Parathyroid adenoma (tissue), 2 donors: ENCODE measurements around the gene SLC1A6.

Experiments used
- H2AFZ ChIP-seq: fragments of 300-600 bp; sonication (generic); one replicate; pipeline ENCODE4 v1.7.0; 2017; ENCODE audit warnings: antibody characterized with exemption, mild to moderate bottlenecking
- H3K27ac ChIP-seq: fragments of 300-600 bp; sonication (generic); one replicate; pipeline ENCODE4 v1.7.0; 2017
- H3K27me3 ChIP-seq: fragments of 300-600 bp; sonication (generic); one replicate; pipeline ENCODE4 v1.7.0; 2017; ENCODE audit warnings: low read length; ENCODE audit not compliant: control insufficient read depth, insufficient read depth
- H3K36me3 ChIP-seq: fragments of 300-600 bp; sonication (generic); one replicate; pipeline ENCODE4 v1.7.0; 2017; ENCODE audit warnings: low read length; ENCODE audit not compliant: control insufficient read depth, insufficient read depth
- H3K4me1 ChIP-seq: fragments of 300-600 bp; sonication (generic); one replicate; pipeline ENCODE4 v1.7.0; 2017; ENCODE audit warnings: control low read depth
- H3K4me2 ChIP-seq: fragments of 300-600 bp; sonication (generic); one replicate; pipeline ENCODE4 v1.7.0; 2017; ENCODE audit warnings: low read length
- H3K4me3 ChIP-seq: fragments of 300-600 bp; sonication (generic); one replicate; pipeline ENCODE4 v1.7.0; 2017; ENCODE audit warnings: low read depth, low read length
- H3K79me2 ChIP-seq: fragments of 300-600 bp; sonication (generic); one replicate; pipeline ENCODE4 v1.7.0; 2017; ENCODE audit warnings: control low read depth
- H3K9ac ChIP-seq: fragments of 300-600 bp; sonication (generic); one replicate; pipeline ENCODE4 v1.7.0; 2017; ENCODE audit warnings: mild to moderate bottlenecking
- H3K9me3 ChIP-seq: fragments of 300-600 bp; sonication (generic); one replicate; pipeline ENCODE4 v1.7.0; 2017; ENCODE audit warnings: low read length; ENCODE audit not compliant: control insufficient read depth
- CTCF ChIP-seq: fragments of 300-600 bp; sonication (generic); IDR thresholded peaks from one replicate; pipeline ENCODE4 v1.7.0; 2017; ENCODE audit warnings: antibody characterized with exemption, mild to moderate bottlenecking
- donor health status: primary hyperparathyroidism.

The SLC1A6 gene

GRCh38 chr19:14977128-14977527, 2.5 kb downstream of the SLC1A6 start:
- no peak for TF ChIP-seq CTCF
- Histone ChIP-seq H2AFZ (no peak overlapping the region), H3K9ac (no peak overlapping the region), H3K4me2 (no peak overlapping the region), H3K36me3 (no peaks in the 10 kb centered on the region), H3K4me3 (no peak overlapping the region), H3K4me1 (peaks cover 4% of the 10 kb centered on the region), H3K9me3 (no peaks in the 10 kb centered on the region), H3K79me2 (no peaks in the 10 kb centered on the region), H3K27ac (no peak overlapping the region), H3K27me3 (peaks cover 5% of the 10 kb centered on the region)

- no peaks in the 10 kb centered on the region for H3K36me3 ChIP-seq
- no peaks in the 10 kb centered on the region for H3K9me3 ChIP-seq
- H3K4me2 ChIP-seq = no peak overlapping the region
- no peaks in the 10 kb centered on the region for H3K27me3 ChIP-seq
- no peak overlapping the region for H3K9ac ChIP-seq
- H3K79me2 ChIP-seq = no peaks in the 10 kb centered on the region
- TF ChIP-seq CTCF = no peak
- H3K4me3 ChIP-seq = no peak overlapping the region
- no peaks in the 10 kb centered on the region for H3K4me1 ChIP-seq
- no peak overlapping the region for H3K27ac ChIP-seq
- no peak overlapping the region for H2AFZ ChIP-seq
These were observed 5.2 kb downstream of the SLC1A6 start for GRCh38 chr19:14974488-14974887.

- H2AFZ ChIP-seq = no peak overlapping the region
- no peak for TF ChIP-seq CTCF
- H3K4me3 ChIP-seq = no peak overlapping the region
These were observed 7.0 kb downstream of the SLC1A6 start for GRCh38 chr19:14972676-14973075.

GRCh38 chr19:14971474-14971873, 8.2 kb downstream of the SLC1A6 start:
- Histone ChIP-seq H3K27me3 (no peaks in the 10 kb centered on the region), H3K9ac (no peak overlapping the region), H3K9me3 (no peaks in the 10 kb centered on the region), H2AFZ (no peak overlapping the region), H3K79me2 (no peaks in the 10 kb centered on the region), H3K36me3 (no peaks in the 10 kb centered on the region), H3K4me3 (no peak overlapping the region), H3K27ac (no peak overlapping the region), H3K4me1 (no peaks in the 10 kb centered on the region), H3K4me2 (no peak overlapping the region)
- TF ChIP-seq CTCF = no peak

More at GRCh38 chr19:14972676-14973075, 7.0 kb downstream of the SLC1A6 start:
- no peaks in the 10 kb centered on the region for H3K79me2 ChIP-seq
- no peaks in the 10 kb centered on the region for H3K9me3 ChIP-seq
- H3K4me1 ChIP-seq = no peaks in the 10 kb centered on the region
- no peak overlapping the region for H3K27ac ChIP-seq
- H3K4me2 ChIP-seq = no peak overlapping the region
- H3K9ac ChIP-seq = no peak overlapping the region
- H3K36me3 ChIP-seq = no peaks in the 10 kb centered on the region
- no peaks in the 10 kb centered on the region for H3K27me3 ChIP-seq

- Histone ChIP-seq H3K9me3 (no peaks in the 10 kb centered on the region), H3K27ac (no peak overlapping the region), H3K79me2 (no peaks in the 10 kb centered on the region), H3K9ac (no peak overlapping the region), H2AFZ (no peak overlapping the region), H3K4me3 (no peak overlapping the region), H3K4me1 (no peaks in the 10 kb centered on the region), H3K36me3 (no peaks in the 10 kb centered on the region), H3K27me3 (no peaks in the 10 kb centered on the region), H3K4me2 (no peak overlapping the region)
- TF ChIP-seq CTCF = no peak
These were observed 11.4 kb downstream of the SLC1A6 start for GRCh38 chr19:14968247-14968646.
